Fibroblast of upper back skin (primary cell): Measurements from ENCODE around the gene KCNC3.

Experiments used
- DNase-seq: peaks from one replicate; pipeline ENCODE4 v3.0.0-alpha.2; 2013

The KCNC3 gene

GRCh38 chr19:50329146-50329925, at the start of gene KCNC3:
Gene KCNC3 (minus strand): TSS chr19:50329377. CDS start chr19:50329082, 295 bp downstream.
- DNase-seq, result peak; percentile 88

GRCh38 chr19:50378863-50379236, 49.7 kb upstream of the KCNC3 start:
- DNase-seq, result no peak

- DNase-seq, result no peak
Observed at GRCh38 chr19:50378169-50378862, 49.1 kb upstream of the KCNC3 start.

GRCh38 chr19:50377517-50377916, 48.3 kb upstream of the KCNC3 start:
- no peak for DNase-seq

- DNase-seq, result no peak
Observed at GRCh38 chr19:50377051-50377461, 47.9 kb upstream of the KCNC3 start.

- peak; percentile 98 for DNase-seq
Observed at GRCh38 chr19:50376166-50377050, 47.2 kb upstream of the KCNC3 start, which contains the start of gene NR1H2. Gene NR1H2 (plus strand): TSS chr19:50376457. CDS start chr19:50377606, 1,149 bp downstream.

- no peak for DNase-seq
Observed at GRCh38 chr19:50371914-50372475, 42.8 kb upstream of the KCNC3 start.

- DNase-seq, result peak; percentile 91
Observed at GRCh38 chr19:50368649-50369570, 39.7 kb upstream of the KCNC3 start.

GRCh38 chr19:50365434-50366306, 36.5 kb upstream of the KCNC3 start, which contains the start of gene NAPSA:
Gene NAPSA (minus strand): TSS chr19:50365639. CDS start chr19:50365621, 18 bp downstream.
- DNase-seq, result no peak

- no peak for DNase-seq
Observed at GRCh38 chr19:50362656-50363424, 33.7 kb upstream of the KCNC3 start.

GRCh38 chr19:50362030-50362412, 32.8 kb upstream of the KCNC3 start:
- no peak for DNase-seq

GRCh38 chr19:50361290-50362029, 32.3 kb upstream of the KCNC3 start:
- no peak for DNase-seq

GRCh38 chr19:50359328-50359818, 30.2 kb upstream of the KCNC3 start:
- no peak for DNase-seq

- DNase-seq, result peak; percentile 57
Observed at GRCh38 chr19:50358483-50359327, 29.5 kb upstream of the KCNC3 start.

- DNase-seq, result peak; percentile 60
Observed at GRCh38 chr19:50357178-50358100, 28.3 kb upstream of the KCNC3 start.

GRCh38 chr19:50356691-50357177, 27.6 kb upstream of the KCNC3 start:
- DNase-seq, result no peak
